Sigmoid colon (tissue), 7 donors: ENCODE measurements around the gene TMEM11. TPM values are rescaled to one million over a fixed set of nuclear protein-coding genes. Genes with fewer than 3 reads are reported as not detected.
A peak's percentile ranks its signal among the peaks of the same experiment; 100 is the strongest.

Experiments
- DNase-seq: peaks from one replicate; pipeline ENCODE4 v3.0.0-alpha.2; 2019
- H3K27ac ChIP-seq, 4 donors: fragments of 200-600 bp; sonication (generic); one replicate each; pipeline ENCODE4 v1.5.1; 2016 to 2019; ENCODE audit warnings: mild to moderate bottlenecking in 1 of 4
- H3K27me3 ChIP-seq, 3 donors: fragments of 200-600 bp; sonication (generic); one replicate each; pipeline ENCODE4 v1.5.1; 2019; ENCODE audit warnings: mild to moderate bottlenecking in 1 of 3
- H3K36me3 ChIP-seq, 4 donors: fragments of 200-600 bp; sonication (generic); one replicate each; pipeline ENCODE4 v1.5.1; 2016 to 2019
- H3K4me1 ChIP-seq, 4 donors: fragments of 200-600 bp; sonication (generic); one replicate each; pipeline ENCODE4 v1.5.1; 2017 to 2019
- H3K4me3 ChIP-seq, 4 donors: fragments of 200-600 bp; sonication (generic); one replicate each; pipeline ENCODE4 v1.5.1; 2017 to 2019; ENCODE audit warnings: mild to moderate bottlenecking in 2 of 4, moderate library complexity in 1 of 4
- H3K9me3 ChIP-seq, 4 donors: fragments of 200-600 bp in 3 of 4; sonication (generic) in 3 of 4; one replicate each; pipeline versions ENCODE4 v1.5.1 to v1.6.1; 2013 to 2019
- CTCF ChIP-seq, 4 experiments: fragments of 450-650 bp in 3 of 4; fragments of 200-600 bp in 1 of 4; IDR thresholded peaks; one replicate each; pipeline ENCODE4 v1.5.1; 2016 to 2019; ENCODE audit warnings: antibody characterized with exemption in 4 of 4, mild to moderate bottlenecking in 3 of 4, moderate library complexity in 2 of 4
- EP300 ChIP-seq, 4 donors: sonication (generic); formaldehyde crosslinking; IDR thresholded peaks; one replicate each; pipeline ENCODE4 v1.6.1; 2017; ENCODE audit warnings: antibody characterized with exemption in 4 of 4
- POLR2A ChIP-seq, 2 donors: fragments of 450-650 bp; IDR thresholded peaks; one replicate each; pipeline ENCODE4 v1.6.1; 2016; ENCODE audit warnings: antibody characterized with exemption in 2 of 2, mild to moderate bottlenecking in 2 of 2, moderate library complexity in 2 of 2
- POLR2AphosphoS5 ChIP-seq, 4 donors: sonication (generic); formaldehyde crosslinking; IDR thresholded peaks; one replicate each; pipeline ENCODE4 v1.6.1; 2017; ENCODE audit warnings: antibody characterized with exemption in 4 of 4
- WGBS, 2 donors: extraction: QIAGEN DNeasy Blood & Tissue Kit; methylation state at CpG; one replicate each; pipeline ENCODE4 v1.1.7; 2013; 5-methylcytosine and 5-hydroxymethylcytosine counted together
- intact Hi-C: fragments of 100-400 bp; cut with DNase I; formaldehyde crosslinking; loops from one replicate; pipeline ENCODE4 v1.15.1; 2023
- polyA plus RNA-seq, 3 donors: library from polyadenylated mRNA; stranded (reverse); fragments of 200-250 nt; gene quantifications; one replicate each; pipeline ENCODE4 v1.2.3, GENCODE V29; 2013
- total RNA-seq, 4 donors: library from RNA; depleted of rRNA; stranded (reverse); fragments of >200 nt; gene quantifications; one replicate each; pipeline ENCODE4 v1.1.0, GENCODE V29; 2016
- donor health status: healthy with polysubstance abuse.
- donor health status: Bipolar disorder and iron deficiency.
- donor health status: healthy.

TMEM11 gene
- total and polyA plus RNA-seq, 7 donors: 14.5 to 51.6 (median 27.8) TPM

GRCh38 chr17:21253646-21254441, 39.9 kb upstream of the TMEM11 start:
- intact Hi-C loops: no loop called here
- Histone ChIP-seq H3K36me3 (no peaks in the 10 kb centered on the region), H3K4me3 (peak overlapping the region; percentile 61 to 85 (median 80)), H3K4me1 (peaks cover 0 to 45% (median 35%) of the 10 kb centered on the region in 4 donors), H3K27ac (peak overlapping the region; percentile 74 to 81 (median 76)), H3K27me3 (no peaks in the 10 kb centered on the region), H3K9me3 (no peaks in the 10 kb centered on the region)
- WGBS, 2 donors: 29 to 47% methylated on average over 15 of the region's 15 CpGs
- TF ChIP-seq POLR2AphosphoS5 (IDR thresholded peaks at IDR 0.05): no peak
- TF ChIP-seq CTCF (IDR thresholded peaks at IDR 0.05): no peak
- no peak for TF ChIP-seq EP300 (IDR thresholded peaks at IDR 0.05)
- TF ChIP-seq POLR2A (IDR thresholded peaks at IDR 0.05): no peak
- no peak for DNase-seq

DNA sequence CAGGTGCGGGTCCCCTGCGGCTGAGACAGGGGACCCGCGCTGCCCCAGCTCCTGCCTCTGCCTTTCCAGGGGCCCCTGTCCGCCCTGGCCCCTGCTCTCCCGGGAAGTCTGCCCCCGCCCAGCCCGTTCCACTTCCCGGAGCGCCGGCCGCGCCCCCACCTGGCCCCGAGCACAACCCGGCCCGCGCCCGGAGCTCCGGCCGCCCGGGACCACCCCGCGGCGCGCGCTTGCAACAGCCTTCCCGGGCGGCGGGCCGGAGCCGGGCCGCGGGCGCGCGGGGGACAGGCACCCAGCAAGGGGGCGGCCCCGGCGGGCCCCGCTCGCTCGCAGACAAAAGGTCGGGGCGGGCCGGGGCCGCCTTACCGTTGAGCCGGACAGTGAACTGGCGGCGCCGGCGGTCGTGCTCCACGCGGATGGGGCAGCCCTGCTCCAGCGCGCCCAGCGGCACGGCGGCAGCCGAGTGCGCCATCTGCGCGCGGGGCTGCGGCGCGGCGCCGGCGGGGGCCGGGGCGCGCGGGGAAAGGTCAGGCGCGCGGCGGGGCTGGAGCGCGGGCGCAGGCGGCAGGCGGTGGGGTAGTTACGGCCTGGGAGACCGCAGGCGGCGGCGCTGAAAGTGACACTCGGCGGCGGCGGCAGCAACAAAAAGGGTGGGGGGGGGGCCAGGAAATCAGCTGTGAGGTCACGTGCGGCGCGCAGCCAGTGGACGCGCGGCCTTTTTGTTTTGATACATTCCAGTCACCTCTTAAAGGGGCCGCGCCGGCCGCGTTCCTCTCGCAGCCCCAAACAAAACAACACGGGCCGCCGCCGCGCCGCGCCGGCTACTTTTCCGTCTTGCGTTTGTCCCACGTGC, 39.1 kb upstream of the TMEM11 start, which contains the start of gene NATD1:
TSS of gene NATD1 (minus strand) at position 615 of the 850 bp plus-strand sequence. CDS start at position 469, 146 bp downstream.
- peak; percentile 95 for DNase-seq
- intact Hi-C loops: loop anchor here (1.0 kb wide), 1 partner anchor 38 kb away; no protein-coding TSS in a partner anchor
- Histone ChIP-seq H3K4me3 (peak within 1 kb of the TSS; percentile 61 to 85 (median 80)), H3K27me3 (no peaks in the 10 kb centered on the region), H3K4me1 (peaks cover 0 to 45% (median 35%) of the 10 kb centered on the region in 4 donors), H3K9me3 (no peaks in the 10 kb centered on the region), H3K27ac (peak within 1 kb of the TSS; percentile 74 to 81 (median 76)), H3K36me3 (no peaks in the 10 kb centered on the region)
- peak in 1 of 4 donors; percentile 16 for TF ChIP-seq EP300 (IDR thresholded peaks at IDR 0.05)
- no peak for TF ChIP-seq POLR2A (IDR thresholded peaks at IDR 0.05)
- TF ChIP-seq POLR2AphosphoS5 (IDR thresholded peaks at IDR 0.05): peak in 3 of 4 donors; percentile 34 to 81 (median 48)
- no peak for TF ChIP-seq CTCF (IDR thresholded peaks at IDR 0.05)
- WGBS, 2 donors: 1% methylated on average over 117 of the region's 117 CpGs

DNA sequence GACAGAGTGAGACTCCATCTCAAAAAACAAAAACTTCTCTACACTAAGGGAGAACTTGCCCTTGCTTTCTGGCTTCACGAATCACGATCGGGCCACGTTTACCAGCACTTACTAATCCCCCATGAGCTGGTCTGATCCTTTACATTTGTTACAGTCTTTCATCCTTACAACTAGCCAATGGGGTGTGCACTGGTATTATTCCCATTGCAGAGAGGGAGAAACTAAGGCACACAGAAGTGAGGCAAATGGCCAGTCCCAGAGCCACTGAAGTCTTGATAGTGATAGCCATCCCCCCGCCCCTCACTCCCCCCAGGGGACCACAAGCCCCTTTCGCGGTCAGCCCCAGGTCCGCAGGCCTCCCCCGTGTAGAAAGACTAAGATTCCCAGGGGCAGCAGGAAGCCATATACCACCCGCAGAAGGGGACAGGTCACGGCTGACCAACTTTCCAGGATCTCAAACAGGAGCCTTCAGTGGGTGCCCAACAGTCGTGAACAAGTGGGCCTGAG, 38.4 kb upstream of the TMEM11 start:
- no peaks in the 10 kb centered on the region for H3K9me3 ChIP-seq
- H3K4me3 ChIP-seq: peak overlapping the region; percentile 61 to 85 (median 80)

More for the DNA sequence above, 38.4 kb upstream of the TMEM11 start:
- TF ChIP-seq POLR2AphosphoS5 (IDR thresholded peaks at IDR 0.05) (no peak), EP300 (IDR thresholded peaks at IDR 0.05) (no peak), CTCF (IDR thresholded peaks at IDR 0.05) (no peak), POLR2A (IDR thresholded peaks at IDR 0.05) (no peak)
- Histone ChIP-seq H3K36me3 (no peaks in the 10 kb centered on the region), H3K27me3 (no peaks in the 10 kb centered on the region), H3K27ac (peak overlapping the region; percentile 74 to 81 (median 76)), H3K4me1 (peaks cover 0 to 45% (median 35%) of the 10 kb centered on the region in 4 donors)
- no peak for DNase-seq
- WGBS, 2 donors: 25% methylated on average over 12 of the region's 12 CpGs
- intact Hi-C loops: loop anchor here (1.0 kb wide), 1 partner anchor 37 kb away; no protein-coding TSS in a partner anchor
